ENCODE results near the gene SYNPO2.

The SYNPO2 gene

DNA sequence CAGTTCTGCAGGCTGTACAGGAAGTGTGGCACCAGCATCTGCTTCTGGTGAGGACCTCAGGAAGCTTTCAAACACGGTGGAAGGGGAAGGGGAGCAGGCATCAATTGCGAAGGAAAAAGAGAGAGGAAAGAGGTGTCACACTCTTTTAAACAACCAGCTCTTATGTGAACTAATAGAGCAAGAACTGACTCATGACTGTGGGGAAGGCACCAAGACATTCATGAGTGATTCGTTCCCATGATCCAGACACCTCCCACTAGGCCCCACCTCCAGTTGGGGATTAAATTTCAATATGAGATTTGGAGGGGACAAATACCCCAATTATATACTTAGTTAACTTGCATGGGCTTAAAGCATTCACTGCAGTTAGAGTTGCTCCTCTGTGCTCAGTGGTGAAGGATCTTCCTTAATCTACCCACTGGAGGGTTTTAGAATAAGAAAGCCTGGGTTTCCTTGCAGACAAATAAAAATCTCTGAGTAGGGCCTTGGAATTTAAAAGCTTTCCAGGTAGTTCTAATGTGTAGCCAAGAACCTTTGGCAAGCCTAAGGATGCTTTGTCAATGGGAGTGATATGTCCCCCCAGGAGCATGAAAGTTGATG lies 60.0 kb downstream of the SYNPO2 start:
- Histone ChIP-seq H4K20me1 (ENCODE audit: insufficient read depth, low read length) (no peaks in the 10 kb centered on the region), H3K4me3 (ENCODE audit: low read depth in 1 of 2, low read length in 2 of 2) (no peak overlapping the region), H2AFZ (ENCODE audit: low read depth, low read length) (no peak overlapping the region), H3K4me2 (ENCODE audit: insufficient read depth, low read length) (no peak overlapping the region), H3K4me1 (ENCODE audit: insufficient read depth, low read length) (no peaks in the 10 kb centered on the region), H3K79me2 (ENCODE audit: insufficient read depth, low read length) (no peaks in the 10 kb centered on the region), H3K27ac (ENCODE audit: low read length) (no peak overlapping the region), H3K36me3 (ENCODE audit: insufficient read depth, low read length) (no peaks in the 10 kb centered on the region), H3K9me3 (ENCODE audit: insufficient read depth, low read length, severe bottlenecking) (no peaks in the 10 kb centered on the region), H3K9ac (ENCODE audit: low read depth, low read length) (no peak overlapping the region), H3K27me3 (ENCODE audit: insufficient read depth, low read length, poor library complexity) (peaks cover 2% of the 10 kb centered on the region)
- DNase-seq (no peak), ATAC-seq (ENCODE audit: insufficient read depth, low read depth) (no peak)
- TF ChIP-seq EZH2 (IDR thresholded peaks at IDR 0.05; ENCODE audit: borderline replicate concordance, low read depth, low read length, severe bottlenecking): no peak
- TF ChIP-seq, protein P1, sequence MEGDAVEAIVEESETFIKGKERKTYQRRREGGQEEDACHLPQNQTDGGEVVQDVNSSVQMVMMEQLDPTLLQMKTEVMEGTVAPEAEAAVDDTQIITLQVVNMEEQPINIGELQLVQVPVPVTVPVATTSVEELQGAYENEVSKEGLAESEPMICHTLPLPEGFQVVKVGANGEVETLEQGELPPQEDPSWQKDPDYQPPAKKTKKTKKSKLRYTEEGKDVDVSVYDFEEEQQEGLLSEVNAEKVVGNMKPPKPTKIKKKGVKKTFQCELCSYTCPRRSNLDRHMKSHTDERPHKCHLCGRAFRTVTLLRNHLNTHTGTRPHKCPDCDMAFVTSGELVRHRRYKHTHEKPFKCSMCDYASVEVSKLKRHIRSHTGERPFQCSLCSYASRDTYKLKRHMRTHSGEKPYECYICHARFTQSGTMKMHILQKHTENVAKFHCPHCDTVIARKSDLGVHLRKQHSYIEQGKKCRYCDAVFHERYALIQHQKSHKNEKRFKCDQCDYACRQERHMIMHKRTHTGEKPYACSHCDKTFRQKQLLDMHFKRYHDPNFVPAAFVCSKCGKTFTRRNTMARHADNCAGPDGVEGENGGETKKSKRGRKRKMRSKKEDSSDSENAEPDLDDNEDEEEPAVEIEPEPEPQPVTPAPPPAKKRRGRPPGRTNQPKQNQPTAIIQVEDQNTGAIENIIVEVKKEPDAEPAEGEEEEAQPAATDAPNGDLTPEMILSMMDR (IDR thresholded peaks at IDR 0.05; ENCODE audit: borderline replicate concordance, extremely low read depth, low read length, poor library complexity, severe bottlenecking): no peak

DNA sequence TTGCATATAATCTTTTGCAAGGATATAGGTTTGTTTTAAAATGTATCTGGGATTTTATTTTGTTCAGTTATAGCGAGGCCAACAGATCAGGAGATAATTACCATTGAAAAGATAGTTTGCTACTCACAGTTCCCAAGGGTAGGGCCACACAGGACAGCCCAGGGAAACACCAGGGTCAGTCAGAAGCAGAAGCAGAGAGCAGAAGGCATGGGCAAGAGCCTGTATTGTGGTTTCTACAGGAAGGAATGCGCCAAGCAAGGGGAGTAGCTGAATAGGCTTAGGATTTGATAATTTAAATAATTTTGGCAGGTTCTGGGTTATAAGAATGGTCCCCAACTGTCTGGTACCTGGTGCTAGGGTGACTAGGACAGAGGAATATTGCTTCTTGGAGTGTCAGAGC lies 61.6 kb downstream of the SYNPO2 start:
- no peak for ATAC-seq (ENCODE audit: insufficient read depth, low read depth)
- TF ChIP-seq, protein P1 (IDR thresholded peaks at IDR 0.05; ENCODE audit: borderline replicate concordance, extremely low read depth, low read length, poor library complexity, severe bottlenecking): no peak
- TF ChIP-seq EZH2 (IDR thresholded peaks at IDR 0.05; ENCODE audit: borderline replicate concordance, low read depth, low read length, severe bottlenecking): no peak
- H3K4me1 ChIP-seq (ENCODE audit: insufficient read depth, low read length): no peaks in the 10 kb centered on the region

DNA sequence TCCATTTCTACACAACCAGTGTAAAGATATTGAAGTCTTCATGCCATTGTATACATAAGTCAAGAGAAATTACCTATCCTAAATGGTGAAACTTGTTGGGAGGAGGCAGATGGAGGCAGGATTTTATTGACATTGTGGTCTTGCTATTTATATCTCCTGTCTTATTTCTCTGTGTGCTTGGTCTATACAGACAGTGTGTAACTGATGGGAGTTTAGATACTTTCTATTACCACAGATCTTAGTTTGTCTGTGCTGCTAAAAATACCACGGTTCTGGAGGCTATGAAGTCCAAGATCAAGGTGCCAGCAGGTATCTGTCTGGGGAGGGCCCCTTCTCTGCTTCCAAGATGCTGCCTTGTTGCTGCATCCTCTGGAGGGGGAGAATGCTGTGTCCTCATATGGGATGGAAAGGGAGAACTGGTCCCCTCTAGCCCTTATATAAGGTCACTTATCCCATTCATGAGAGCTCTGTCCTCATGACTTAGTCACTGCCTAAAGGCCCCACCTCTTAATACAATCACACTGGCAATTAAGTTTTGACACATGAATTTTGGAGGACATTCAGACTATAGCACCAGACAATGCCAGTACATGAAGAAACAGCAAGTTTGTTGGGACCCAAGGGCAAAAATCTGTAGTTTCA lies 62.4 kb downstream of the SYNPO2 start:
- Histone ChIP-seq H3K27ac (ENCODE audit: low read length) (no peak overlapping the region), H3K4me2 (ENCODE audit: insufficient read depth, low read length) (no peak overlapping the region), H4K20me1 (ENCODE audit: insufficient read depth, low read length) (no peaks in the 10 kb centered on the region), H3K4me1 (ENCODE audit: insufficient read depth, low read length) (no peaks in the 10 kb centered on the region), H3K9me3 (ENCODE audit: insufficient read depth, low read length, severe bottlenecking) (no peaks in the 10 kb centered on the region), H3K36me3 (ENCODE audit: insufficient read depth, low read length) (no peaks in the 10 kb centered on the region), H3K79me2 (ENCODE audit: insufficient read depth, low read length) (no peaks in the 10 kb centered on the region), H3K4me3 (ENCODE audit: low read depth in 1 of 2, low read length in 2 of 2) (no peak overlapping the region), H3K9ac (ENCODE audit: low read depth, low read length) (no peak overlapping the region), H3K27me3 (ENCODE audit: insufficient read depth, low read length, poor library complexity) (peaks cover 2% of the 10 kb centered on the region), H2AFZ (ENCODE audit: low read depth, low read length) (no peak overlapping the region)
- TF ChIP-seq, protein P1 (IDR thresholded peaks at IDR 0.05; ENCODE audit: borderline replicate concordance, extremely low read depth, low read length, poor library complexity, severe bottlenecking): no peak
- TF ChIP-seq EZH2 (IDR thresholded peaks at IDR 0.05; ENCODE audit: borderline replicate concordance, low read depth, low read length, severe bottlenecking): no peak
- ATAC-seq (ENCODE audit: insufficient read depth, low read depth): no peak
- no peak for DNase-seq

More for the DNA sequence above, 61.6 kb downstream of the SYNPO2 start:
- H3K27me3 ChIP-seq (ENCODE audit: insufficient read depth, low read length, poor library complexity): peaks cover 2% of the 10 kb centered on the region
- no peak overlapping the region for H3K4me3 ChIP-seq (ENCODE audit: low read depth in 1 of 2, low read length in 2 of 2)
- no peak for DNase-seq
- no peaks in the 10 kb centered on the region for H3K79me2 ChIP-seq (ENCODE audit: insufficient read depth, low read length)
- H4K20me1 ChIP-seq (ENCODE audit: insufficient read depth, low read length): no peaks in the 10 kb centered on the region
- no peak overlapping the region for H2AFZ ChIP-seq (ENCODE audit: low read depth, low read length)
- H3K27ac ChIP-seq (ENCODE audit: low read length): no peak overlapping the region
- no peaks in the 10 kb centered on the region for H3K9me3 ChIP-seq (ENCODE audit: insufficient read depth, low read length, severe bottlenecking)
- no peak overlapping the region for H3K4me2 ChIP-seq (ENCODE audit: insufficient read depth, low read length)
- H3K36me3 ChIP-seq (ENCODE audit: insufficient read depth, low read length): no peaks in the 10 kb centered on the region
- no peak overlapping the region for H3K9ac ChIP-seq (ENCODE audit: low read depth, low read length)

Measured in DND-41 (cell line).